GM20000 (cell line): ENCODE measurements around the gene DNAL4.

Experiments
- DNase-seq: peaks from one replicate; pipeline ENCODE4 v3.0.0; 2012; ENCODE audit warnings: low spot score
- TF ChIP-seq, protein P1 (sequence below): IDR thresholded peaks from 2 replicates; pipeline ENCODE4 v1.5.1; 2012; ENCODE audit warnings: mild to moderate bottlenecking, control low read depth; ENCODE audit errors: extremely low read depth, missing control alignments

DNAL4 gene

GRCh38 chr22:38745676-38746460 lies 48.1 kb downstream of the DNAL4 start:
- TF ChIP-seq, protein P1, sequence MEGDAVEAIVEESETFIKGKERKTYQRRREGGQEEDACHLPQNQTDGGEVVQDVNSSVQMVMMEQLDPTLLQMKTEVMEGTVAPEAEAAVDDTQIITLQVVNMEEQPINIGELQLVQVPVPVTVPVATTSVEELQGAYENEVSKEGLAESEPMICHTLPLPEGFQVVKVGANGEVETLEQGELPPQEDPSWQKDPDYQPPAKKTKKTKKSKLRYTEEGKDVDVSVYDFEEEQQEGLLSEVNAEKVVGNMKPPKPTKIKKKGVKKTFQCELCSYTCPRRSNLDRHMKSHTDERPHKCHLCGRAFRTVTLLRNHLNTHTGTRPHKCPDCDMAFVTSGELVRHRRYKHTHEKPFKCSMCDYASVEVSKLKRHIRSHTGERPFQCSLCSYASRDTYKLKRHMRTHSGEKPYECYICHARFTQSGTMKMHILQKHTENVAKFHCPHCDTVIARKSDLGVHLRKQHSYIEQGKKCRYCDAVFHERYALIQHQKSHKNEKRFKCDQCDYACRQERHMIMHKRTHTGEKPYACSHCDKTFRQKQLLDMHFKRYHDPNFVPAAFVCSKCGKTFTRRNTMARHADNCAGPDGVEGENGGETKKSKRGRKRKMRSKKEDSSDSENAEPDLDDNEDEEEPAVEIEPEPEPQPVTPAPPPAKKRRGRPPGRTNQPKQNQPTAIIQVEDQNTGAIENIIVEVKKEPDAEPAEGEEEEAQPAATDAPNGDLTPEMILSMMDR = no peak
- no peak for DNase-seq

DNA sequence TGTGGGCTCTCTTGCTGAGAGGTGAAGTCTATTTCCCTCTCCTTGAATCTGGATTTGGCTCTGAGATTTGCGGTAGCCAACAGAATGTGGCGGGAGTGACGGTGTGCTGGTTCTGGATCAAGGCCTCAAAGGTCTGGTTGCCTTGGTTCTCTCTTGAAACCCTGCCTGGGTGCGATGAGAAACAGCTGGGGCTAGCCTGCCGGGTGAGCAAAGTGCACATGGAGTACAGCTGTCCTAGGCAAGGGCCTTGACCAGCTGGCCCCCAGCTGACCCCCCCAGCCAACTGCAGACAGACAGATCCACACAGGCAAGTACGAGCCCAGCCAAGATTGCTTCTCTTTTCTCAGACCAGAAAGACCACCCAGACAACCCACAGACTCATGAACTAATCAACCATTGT lies 49.0 kb downstream of the DNAL4 start:
- no peak for DNase-seq
- TF ChIP-seq, protein P1 = no peak

DNA sequence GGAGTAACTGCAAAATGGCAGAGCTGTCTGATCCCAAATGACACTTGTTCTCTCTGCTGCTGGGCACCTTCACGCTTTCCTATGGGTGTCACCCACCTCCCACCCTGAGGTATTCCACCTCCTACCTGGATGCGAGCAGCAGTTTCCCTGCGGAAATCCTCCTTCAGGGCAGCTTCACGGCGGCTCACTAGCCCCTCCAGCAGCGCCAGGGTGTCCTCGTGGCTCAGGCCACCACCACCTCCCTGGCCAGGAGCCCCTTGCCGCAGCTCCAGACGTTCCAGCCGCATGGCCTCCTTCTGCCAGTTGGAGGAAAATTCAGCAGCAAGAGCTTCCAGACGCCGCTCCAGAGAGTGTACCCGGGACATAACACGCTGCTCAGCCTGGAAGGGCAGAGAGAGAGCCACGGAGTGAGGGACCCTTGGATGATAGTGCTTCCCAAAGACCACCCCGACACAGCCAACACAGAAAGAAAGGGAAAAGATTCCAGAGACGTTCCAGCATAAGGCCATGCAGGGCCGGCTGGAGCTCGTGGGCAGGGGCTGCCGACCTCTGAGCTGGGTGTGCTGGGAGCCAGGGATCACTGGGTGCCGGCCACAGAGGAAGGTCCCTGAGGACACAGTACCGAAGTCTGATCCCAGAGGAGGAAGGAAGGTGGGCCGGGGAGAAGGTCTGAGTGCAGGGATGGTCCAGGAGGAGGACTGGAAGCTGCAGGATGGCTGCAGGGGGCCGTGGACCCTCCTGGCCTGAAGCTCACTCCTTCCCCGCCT lies 51.6 kb downstream of the DNAL4 start:
- TF ChIP-seq, protein P1 = no peak
- DNase-seq = no peak

- DNase-seq = no peak
Measured at GRCh38 chr22:38741576-38741975, 52.4 kb downstream of the DNAL4 start.

DNA sequence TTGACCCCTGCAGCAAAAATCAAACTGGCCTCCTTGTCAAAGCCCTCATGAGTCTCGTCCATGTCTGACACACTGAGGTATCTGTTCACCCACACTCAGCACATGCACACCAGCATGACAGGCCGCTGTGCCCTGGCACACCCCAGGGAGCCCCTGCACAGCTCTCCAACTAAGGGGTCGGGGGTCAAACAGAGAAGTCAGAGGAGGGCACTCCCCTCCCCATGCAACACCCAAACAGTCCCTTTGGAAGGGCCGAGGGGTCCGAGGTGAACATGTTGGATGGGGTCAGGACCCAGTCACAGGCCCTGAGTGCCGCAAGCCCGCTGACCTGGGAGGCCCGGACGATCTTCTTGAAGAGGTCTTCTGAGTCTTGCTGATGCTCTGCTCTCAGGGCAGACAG lies 52.8 kb downstream of the DNAL4 start:
- DNase-seq = no peak
- TF ChIP-seq, protein P1 = no peak

More at GRCh38 chr22:38741576-38741975, 52.4 kb downstream of the DNAL4 start:
- TF ChIP-seq, protein P1 = no peak

DNA sequence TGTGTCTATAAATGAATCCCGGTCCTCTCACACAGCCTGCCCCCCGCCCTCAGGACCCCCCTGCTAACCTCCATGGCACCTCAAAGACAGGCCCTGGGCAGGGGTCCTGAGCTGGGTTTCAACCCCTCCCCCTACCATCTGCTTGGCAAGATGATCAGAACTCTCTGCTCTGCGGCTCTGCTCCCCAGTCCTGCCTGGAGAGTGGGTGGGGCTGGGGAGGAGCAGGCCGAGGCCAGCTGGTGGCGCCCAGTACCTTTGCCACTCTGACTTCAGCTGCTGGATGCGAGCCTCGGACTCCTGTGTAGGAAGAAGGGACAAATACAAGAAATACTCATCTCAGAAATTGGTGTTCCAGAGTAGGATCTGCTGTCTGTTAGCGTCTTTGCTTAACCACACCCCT lies 53.2 kb downstream of the DNAL4 start:
- no peak for DNase-seq
- TF ChIP-seq, protein P1 = no peak

DNA sequence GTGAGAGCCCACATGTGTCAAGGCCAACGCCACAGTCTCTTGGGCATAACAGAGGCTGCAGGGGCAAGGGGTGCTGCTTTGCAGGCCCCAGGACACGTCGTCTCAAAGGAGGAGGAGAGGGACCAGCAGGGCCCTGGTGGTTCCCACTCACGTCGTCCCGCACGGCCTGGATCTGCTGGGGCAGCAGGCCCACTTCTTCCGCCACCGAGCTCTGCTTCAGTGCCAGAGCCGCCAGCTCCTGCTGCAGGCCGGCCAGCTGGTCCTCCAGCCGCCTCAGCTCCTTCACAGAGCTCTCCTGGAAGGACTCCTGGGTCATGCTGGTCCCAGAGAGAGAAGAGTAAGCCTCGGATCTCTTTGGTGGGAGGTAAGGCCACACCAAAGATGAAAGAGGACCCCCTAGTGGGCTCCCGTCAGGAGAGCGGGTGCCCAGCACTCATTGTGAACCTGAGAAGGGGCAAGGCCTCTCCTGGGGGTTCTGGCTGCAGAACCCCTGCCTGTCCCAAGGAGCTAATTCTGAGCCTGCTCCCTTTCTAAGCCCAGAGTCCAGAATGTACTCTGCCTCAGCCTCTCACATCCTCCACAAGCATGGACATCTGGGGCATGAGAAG lies 53.7 kb downstream of the DNAL4 start:
- TF ChIP-seq, protein P1 = no peak
- no peak for DNase-seq
